NCI-H524 treated with DMSO at 0.1 percent for 48 hours (cell line): ENCODE data around the gene SCAF8.

Experiments used
- DNase-seq: peaks from one replicate; lab custom pipeline; 2025; lab: John Stamatoyannopoulos, UW

The SCAF8 gene

GRCh38 chr6:154839546-154839945 is 106.3 kb downstream of the SCAF8 start:
- DNase-seq: no peak

- no peak for DNase-seq
Measured at GRCh38 chr6:154840363-154840762, 107.1 kb downstream of the SCAF8 start.

DNA sequence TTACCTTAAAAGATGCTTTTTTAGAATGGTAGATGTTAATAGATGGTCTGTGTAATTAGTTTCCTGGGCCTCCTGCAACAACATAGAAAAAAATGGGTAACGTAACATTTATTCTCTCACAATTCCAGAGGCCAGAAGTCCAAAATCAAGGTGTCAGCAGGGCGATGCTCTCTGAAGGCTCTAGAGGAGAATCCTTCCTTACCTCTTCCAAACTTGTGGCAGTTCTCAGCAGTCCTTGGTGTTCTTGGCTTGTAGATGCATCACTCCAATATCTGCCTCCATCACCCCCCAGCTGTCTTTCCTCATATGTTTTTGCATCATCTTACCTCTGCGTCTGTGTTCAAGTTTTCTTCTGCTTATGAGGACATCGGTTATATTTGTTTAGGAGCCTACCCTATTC is 107.9 kb downstream of the SCAF8 start:
- DNase-seq: no peak

GRCh38 chr6:154842833-154843232 is 109.6 kb downstream of the SCAF8 start:
- no peak for DNase-seq

DNA sequence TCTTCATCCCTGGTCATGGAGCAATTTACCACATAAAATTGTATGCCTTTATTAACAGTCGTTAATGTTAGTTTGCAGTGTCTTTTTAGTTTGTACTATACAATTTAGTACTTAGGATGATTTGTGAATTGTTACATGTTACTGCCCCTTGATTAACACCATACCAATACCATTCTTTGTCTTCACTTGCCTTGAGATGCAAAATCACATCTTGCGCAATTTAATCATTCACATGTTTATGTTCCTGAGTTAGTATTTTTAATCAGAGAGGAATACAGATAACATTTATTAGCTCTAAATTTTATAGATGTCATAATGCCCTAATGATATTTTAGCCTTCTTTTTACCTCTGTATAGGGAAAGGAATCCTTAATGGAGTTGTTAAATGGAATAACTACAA is 114.1 kb downstream of the SCAF8 start:
- no peak for DNase-seq

DNA sequence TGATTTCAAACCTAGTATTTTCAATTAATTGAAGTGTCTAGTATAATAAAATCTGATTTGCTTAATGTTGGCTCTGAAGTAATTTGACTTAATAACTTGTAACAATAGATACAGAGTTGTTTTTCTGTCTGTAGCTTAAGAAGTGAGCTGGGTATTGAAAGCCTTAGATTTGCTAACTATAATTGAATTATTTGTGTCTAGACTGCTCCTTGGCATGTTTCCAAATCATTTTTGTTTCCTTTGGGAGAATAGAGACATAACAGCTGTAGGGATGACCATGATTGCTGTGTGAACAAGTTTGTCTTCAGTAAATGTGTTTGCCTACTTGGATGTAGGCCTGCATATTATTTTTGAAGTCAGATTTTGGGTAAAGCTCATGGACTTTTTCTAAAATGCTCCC is 115.4 kb downstream of the SCAF8 start:
- no peak for DNase-seq

DNA sequence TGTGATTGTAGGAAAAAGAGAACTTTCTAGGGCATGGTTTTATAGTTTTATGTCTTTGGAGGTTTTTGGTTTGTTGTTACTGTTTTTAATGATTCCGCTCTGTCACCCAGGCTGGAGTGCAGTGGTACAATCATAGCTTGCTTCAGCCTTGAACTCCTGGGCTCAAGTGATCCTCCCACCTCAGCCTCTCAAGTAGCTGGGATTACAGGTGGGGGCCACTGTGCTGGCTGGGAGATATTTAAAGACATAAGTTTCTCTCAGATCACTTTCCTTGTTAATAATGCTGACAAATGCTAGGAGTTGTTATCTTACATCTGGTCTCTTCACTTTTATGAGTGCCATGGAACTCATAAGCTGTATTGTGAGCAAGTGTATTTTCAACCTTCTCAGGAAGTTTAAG is 116.3 kb downstream of the SCAF8 start:
- no peak for DNase-seq

GRCh38 chr6:154852687-154853086 is 119.5 kb downstream of the SCAF8 start:
- no peak for DNase-seq

GRCh38 chr6:154857529-154857928 is 124.3 kb downstream of the SCAF8 start:
- DNase-seq: no peak

DNA sequence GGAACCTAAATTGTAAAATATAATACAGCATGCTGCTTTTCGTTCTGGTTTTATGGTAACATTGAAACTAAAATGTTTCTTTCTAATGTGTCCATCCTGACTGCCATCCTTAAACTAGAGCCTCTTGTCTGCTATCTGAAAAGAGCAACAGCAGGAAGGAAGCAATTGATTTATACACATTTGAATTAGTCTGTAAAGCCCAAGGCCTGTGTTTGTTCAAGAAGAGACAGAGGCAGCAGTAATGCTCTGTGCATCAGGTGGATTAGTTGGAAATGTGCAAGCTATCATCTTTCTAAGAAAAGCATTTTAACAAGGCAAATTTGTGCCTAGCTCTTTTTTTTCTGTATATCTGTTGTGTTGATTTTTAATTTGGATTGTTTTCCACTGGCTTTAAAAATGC is 128.6 kb downstream of the SCAF8 start:
- DNase-seq: no peak

GRCh38 chr6:154862536-154862935 is 129.3 kb downstream of the SCAF8 start:
- no peak for DNase-seq

DNA sequence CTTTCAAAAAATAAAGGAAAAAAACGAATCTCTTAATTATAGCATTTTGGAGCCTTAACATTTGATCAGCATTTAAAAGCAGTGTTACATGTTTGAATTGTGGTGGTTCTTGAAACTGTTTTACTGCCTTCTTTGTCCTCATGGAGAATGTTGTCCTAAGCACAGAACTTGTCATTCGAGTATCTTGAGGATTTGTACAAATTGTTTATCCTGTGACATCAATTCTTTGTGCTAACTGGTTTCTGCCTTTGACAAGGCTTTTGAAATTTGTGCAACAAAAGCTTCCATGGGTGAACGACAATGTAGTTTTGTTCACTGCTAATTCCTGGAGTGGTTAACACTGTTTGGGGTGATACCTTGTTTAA is 130.8 kb downstream of the SCAF8 start:
- DNase-seq: no peak

GRCh38 chr6:154865291-154865690 is 132.1 kb downstream of the SCAF8 start:
- DNase-seq: no peak

- DNase-seq: no peak
Measured at GRCh38 chr6:154868143-154868594, 135.0 kb downstream of the SCAF8 start.

- DNase-seq: peak; percentile 8
Measured at GRCh38 chr6:154872542-154873114, 139.4 kb downstream of the SCAF8 start.

DNA sequence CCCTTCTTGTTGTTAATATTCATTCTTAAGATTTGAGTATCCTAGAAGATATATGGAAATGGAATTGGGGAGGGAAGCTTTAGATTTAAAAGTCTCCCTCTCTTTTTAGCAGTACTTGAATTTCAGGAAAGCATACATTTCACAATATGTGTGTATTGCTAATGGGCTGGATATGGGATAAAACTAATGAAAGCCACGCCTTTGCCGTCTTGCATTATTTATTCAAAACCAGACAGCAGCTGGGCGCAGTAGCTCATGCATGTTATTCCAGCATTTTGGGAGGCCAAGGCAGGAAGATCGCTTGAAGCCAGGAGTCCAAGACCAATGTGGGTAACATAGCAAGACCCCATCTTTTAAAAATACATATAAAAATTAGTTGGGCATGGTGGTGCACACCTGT is 140.3 kb downstream of the SCAF8 start:
- no peak for DNase-seq

GRCh38 chr6:154874773-154875592 is 141.8 kb downstream of the SCAF8 start:
- DNase-seq: no peak

GRCh38 chr6:154876486-154877280 is 143.5 kb downstream of the SCAF8 start:
- DNase-seq: no peak

DNA sequence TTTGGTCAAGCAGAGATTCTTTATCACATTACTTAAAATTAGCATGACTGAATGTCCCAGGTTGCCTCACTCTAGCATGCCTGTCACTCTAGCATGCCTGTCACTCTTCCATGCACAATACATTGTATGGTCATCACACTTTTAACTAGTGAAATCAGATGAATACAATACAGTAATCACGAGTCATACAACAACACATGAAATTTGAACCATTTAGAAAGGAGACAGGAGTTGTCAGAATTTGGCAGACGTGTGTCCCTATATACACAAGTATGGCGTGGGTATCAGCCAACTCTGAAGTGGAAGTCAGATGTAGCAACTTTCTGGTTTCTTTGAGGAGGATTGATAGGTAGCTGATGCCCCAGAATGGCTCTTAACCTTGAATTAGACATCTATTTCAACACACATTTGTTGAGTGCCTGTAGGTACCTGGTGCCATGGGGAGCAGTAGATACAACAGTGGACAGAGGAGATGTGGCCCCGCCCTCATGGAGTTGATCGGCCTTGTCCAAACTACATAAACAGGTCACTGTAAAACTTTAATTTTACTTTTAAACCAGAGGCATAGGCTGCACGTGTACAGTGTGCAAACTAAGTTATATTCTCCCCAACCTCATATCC is 145.8 kb downstream of the SCAF8 start:
- DNase-seq: no peak

GRCh38 chr6:154882107-154882506 is 148.9 kb downstream of the SCAF8 start:
- no peak for DNase-seq
